PC-3 (cell line): ENCODE results near the gene JPT2.

Source experiments
- CTCF ChIP-seq: fragments of 300-600 bp; sonication (generic); conservative IDR thresholded peaks from 2 replicates; pipeline ENCODE4 v1.5.1; 2017; ENCODE audit warnings: antibody characterized with exemption, low read depth, mild to moderate bottlenecking, low read length
- EZH2 ChIP-seq: fragments of 300-600 bp; sonication (generic); IDR thresholded peaks from one replicate; pipeline ENCODE4 v1.6.1; 2017; ENCODE audit warnings: antibody characterized with exemption, mild to moderate bottlenecking, low read length; ENCODE audit not compliant: unreplicated experiment
- EZH2phosphoT487 ChIP-seq: fragments of 300-600 bp; sonication (generic); IDR thresholded peaks from 2 replicates; pipeline ENCODE4 v1.6.1; 2018; ENCODE audit warnings: mild to moderate bottlenecking, antibody characterized with exemption, low read length, borderline replicate concordance

GRCh38 chr16:1681032-1681431 lies 3.0 kb downstream of the JPT2 start:
- no peak for TF ChIP-seq EZH2phosphoT487
- no peak for TF ChIP-seq EZH2
- no peak for TF ChIP-seq CTCF
